ENCODE results near the gene JCAD.

DNA sequence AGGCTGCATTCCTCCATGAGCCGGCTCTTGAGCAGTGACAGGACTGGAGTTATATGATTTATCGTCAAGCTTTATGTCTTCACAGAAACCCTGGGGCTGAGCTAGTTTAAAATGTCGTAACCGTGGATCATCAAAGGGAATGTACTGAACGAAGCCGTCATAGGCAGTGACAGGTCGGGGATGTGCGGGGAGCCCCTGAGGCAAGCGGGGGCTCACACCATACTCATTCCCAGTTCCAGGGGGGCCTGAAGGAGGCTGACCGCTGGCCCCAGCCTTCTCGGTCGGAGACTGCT lies 30.7 kb downstream of the JCAD start:
- TF ChIP-seq, protein P1, sequence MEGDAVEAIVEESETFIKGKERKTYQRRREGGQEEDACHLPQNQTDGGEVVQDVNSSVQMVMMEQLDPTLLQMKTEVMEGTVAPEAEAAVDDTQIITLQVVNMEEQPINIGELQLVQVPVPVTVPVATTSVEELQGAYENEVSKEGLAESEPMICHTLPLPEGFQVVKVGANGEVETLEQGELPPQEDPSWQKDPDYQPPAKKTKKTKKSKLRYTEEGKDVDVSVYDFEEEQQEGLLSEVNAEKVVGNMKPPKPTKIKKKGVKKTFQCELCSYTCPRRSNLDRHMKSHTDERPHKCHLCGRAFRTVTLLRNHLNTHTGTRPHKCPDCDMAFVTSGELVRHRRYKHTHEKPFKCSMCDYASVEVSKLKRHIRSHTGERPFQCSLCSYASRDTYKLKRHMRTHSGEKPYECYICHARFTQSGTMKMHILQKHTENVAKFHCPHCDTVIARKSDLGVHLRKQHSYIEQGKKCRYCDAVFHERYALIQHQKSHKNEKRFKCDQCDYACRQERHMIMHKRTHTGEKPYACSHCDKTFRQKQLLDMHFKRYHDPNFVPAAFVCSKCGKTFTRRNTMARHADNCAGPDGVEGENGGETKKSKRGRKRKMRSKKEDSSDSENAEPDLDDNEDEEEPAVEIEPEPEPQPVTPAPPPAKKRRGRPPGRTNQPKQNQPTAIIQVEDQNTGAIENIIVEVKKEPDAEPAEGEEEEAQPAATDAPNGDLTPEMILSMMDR (conservative IDR thresholded peaks at IDR 0.05; ENCODE audit: low read depth in 2 of 2) = no peak
- TF ChIP-seq POLR2AphosphoS5 (IDR thresholded peaks at IDR 0.05; ENCODE audit: low read depth) (no peak), EZH2 (IDR thresholded peaks at IDR 0.05; ENCODE audit: low read depth, unreplicated experiment) (no peak), ZNF114 (CRISPR knock-in tag; IDR thresholded peaks at IDR 0.05) (no peak)
- TF ChIP-seq, protein P2, sequence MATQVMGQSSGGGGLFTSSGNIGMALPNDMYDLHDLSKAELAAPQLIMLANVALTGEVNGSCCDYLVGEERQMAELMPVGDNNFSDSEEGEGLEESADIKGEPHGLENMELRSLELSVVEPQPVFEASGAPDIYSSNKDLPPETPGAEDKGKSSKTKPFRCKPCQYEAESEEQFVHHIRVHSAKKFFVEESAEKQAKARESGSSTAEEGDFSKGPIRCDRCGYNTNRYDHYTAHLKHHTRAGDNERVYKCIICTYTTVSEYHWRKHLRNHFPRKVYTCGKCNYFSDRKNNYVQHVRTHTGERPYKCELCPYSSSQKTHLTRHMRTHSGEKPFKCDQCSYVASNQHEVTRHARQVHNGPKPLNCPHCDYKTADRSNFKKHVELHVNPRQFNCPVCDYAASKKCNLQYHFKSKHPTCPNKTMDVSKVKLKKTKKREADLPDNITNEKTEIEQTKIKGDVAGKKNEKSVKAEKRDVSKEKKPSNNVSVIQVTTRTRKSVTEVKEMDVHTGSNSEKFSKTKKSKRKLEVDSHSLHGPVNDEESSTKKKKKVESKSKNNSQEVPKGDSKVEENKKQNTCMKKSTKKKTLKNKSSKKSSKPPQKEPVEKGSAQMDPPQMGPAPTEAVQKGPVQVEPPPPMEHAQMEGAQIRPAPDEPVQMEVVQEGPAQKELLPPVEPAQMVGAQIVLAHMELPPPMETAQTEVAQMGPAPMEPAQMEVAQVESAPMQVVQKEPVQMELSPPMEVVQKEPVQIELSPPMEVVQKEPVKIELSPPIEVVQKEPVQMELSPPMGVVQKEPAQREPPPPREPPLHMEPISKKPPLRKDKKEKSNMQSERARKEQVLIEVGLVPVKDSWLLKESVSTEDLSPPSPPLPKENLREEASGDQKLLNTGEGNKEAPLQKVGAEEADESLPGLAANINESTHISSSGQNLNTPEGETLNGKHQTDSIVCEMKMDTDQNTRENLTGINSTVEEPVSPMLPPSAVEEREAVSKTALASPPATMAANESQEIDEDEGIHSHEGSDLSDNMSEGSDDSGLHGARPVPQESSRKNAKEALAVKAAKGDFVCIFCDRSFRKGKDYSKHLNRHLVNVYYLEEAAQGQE (IDR thresholded peaks at IDR 0.05; ENCODE audit: unreplicated experiment) = no peak

Data from GM23338 (cell line).